Aorta (tissue), 5 donors: ENCODE data around the gene NAALADL2. TPM values are rescaled to one million over a fixed set of nuclear protein-coding genes. Genes with fewer than 3 reads are reported as not detected.

Source experiments
- ATAC-seq: fragments of 200-7000 bp; cut with Tn5 transposase; one replicate; pipeline ENCODE4 v1.9.1; 2022; ENCODE audit warnings: moderate library complexity; ENCODE audit not compliant: low FRiP score
- DNase-seq, 2 donors: peaks; one replicate each; pipeline ENCODE4 v3.0.0-alpha.2; 2020
- H3K27ac ChIP-seq, 2 donors: one replicate each; pipeline ENCODE4 v1.5.1; 2013; ENCODE audit warnings: low read length in 2 of 2, mild to moderate bottlenecking in 2 of 2, moderate library complexity in 2 of 2, control low read depth in 1 of 2, inconsistent platforms in 1 of 2, low read depth in 1 of 2
- H3K27me3 ChIP-seq, 2 donors: one replicate each; pipeline ENCODE4 v1.6.1; 2013; ENCODE audit warnings: control low read depth in 1 of 2, low read length in 1 of 2, mild to moderate bottlenecking in 1 of 2, moderate library complexity in 1 of 2; ENCODE audit not compliant: insufficient read depth in 2 of 2, control insufficient read depth in 1 of 2
- H3K36me3 ChIP-seq, 2 donors: one replicate each; pipeline ENCODE4 v1.6.1; 2013; ENCODE audit warnings: control low read depth in 1 of 2, low read length in 1 of 2, mild to moderate bottlenecking in 1 of 2; ENCODE audit not compliant: insufficient read depth in 2 of 2, control insufficient read depth in 1 of 2
- H3K4me1 ChIP-seq, 2 donors: one replicate each; pipeline ENCODE4 v1.6.1; 2013; ENCODE audit warnings: low read length in 2 of 2, control low read depth in 1 of 2, mild to moderate bottlenecking in 1 of 2, moderate library complexity in 1 of 2; ENCODE audit not compliant: insufficient read depth in 2 of 2, control insufficient read depth in 1 of 2
- H3K4me3 ChIP-seq, 2 donors: one replicate each; pipeline ENCODE4 v1.5.1; 2013; ENCODE audit warnings: low read length in 2 of 2, control low read depth in 1 of 2, mild to moderate bottlenecking in 1 of 2
- H3K9me3 ChIP-seq: one replicate; pipeline ENCODE4 v1.6.1; 2013; ENCODE audit warnings: mild to moderate bottlenecking, low read length; ENCODE audit not compliant: control insufficient read depth
- WGBS, 2 donors: extraction: QIAGEN DNeasy Blood & Tissue Kit; methylation state at CpG; one replicate each; pipeline ENCODE4 v1.1.7; 2013; 5-methylcytosine and 5-hydroxymethylcytosine counted together
- intact Hi-C, 2 donors: fragments of 100-400 bp; cut with DNase I; formaldehyde crosslinking; loops; one replicate each; pipeline versions ENCODE4 v1.14.2 to v1.15.0; 2022
- polyA plus RNA-seq, 2 donors: library from polyadenylated mRNA; stranded (reverse); fragments of 200-250 nt; gene quantifications; one replicate each; pipeline ENCODE4 v1.2.3, GENCODE V29; 2013
- total RNA-seq, 2 donors: library from RNA; stranded (reverse); fragmentation: NEBNext Ultra II Directional; extraction: Animal tissue kit (Norgen Biotek cat#: 25700); gene quantifications; one replicate each; pipeline ENCODE4 v1.2.1, GENCODE V29; 2021
- donor health status: healthy with polysubstance abuse.
- donor health status: Bipolar disorder and iron deficiency.
- donor health status: DM: no; HTN: no; CAD: no.
- donor health status: DM: no; HTN: no; CAD: no.
- donor health status: DM: yes; HTN: yes; CAD: no.

The NAALADL2 gene
- total and polyA plus RNA-seq, 4 donors: 4.3 to 29.8 (median 11.9) TPM

- intact Hi-C loops: no loop called here
- Histone ChIP-seq H3K27me3 (no peaks in the 10 kb centered on the region), H3K27ac (no peak overlapping the region), H3K36me3 (no peaks in the 10 kb centered on the region), H3K9me3 (no peaks in the 10 kb centered on the region), H3K4me3 (no peak overlapping the region), H3K4me1 (no peaks in the 10 kb centered on the region)
- WGBS, 2 donors: 94 to 99% methylated on average over 2 of the region's 2 CpGs
- no peak for DNase-seq
- ATAC-seq: no peak
Observed at GRCh38 chr3:175746308-175746707, 887.2 kb downstream of the NAALADL2 start.

GRCh38 chr3:175748087-175748730, 889.1 kb downstream of the NAALADL2 start:
- no peaks in the 10 kb centered on the region for H3K9me3 ChIP-seq
- intact Hi-C loops: no loop called here
- H3K4me1 ChIP-seq: no peaks in the 10 kb centered on the region
- no peaks in the 10 kb centered on the region for H3K27me3 ChIP-seq
- 93 to 94% methylated on average over 3 of the region's 3 CpGs for WGBS, 2 donors
- no peak overlapping the region for H3K4me3 ChIP-seq
- no peak overlapping the region for H3K27ac ChIP-seq
- ATAC-seq: no peak
- H3K36me3 ChIP-seq: no peaks in the 10 kb centered on the region
- no peak for DNase-seq

GRCh38 chr3:175749981-175750380, 890.8 kb downstream of the NAALADL2 start:
- no peak for ATAC-seq
- WGBS, 2 donors: 91 to 94% methylated on average over 2 of the region's 2 CpGs
- intact Hi-C loops: no loop called here
- H3K27ac ChIP-seq: no peak overlapping the region
- H3K9me3 ChIP-seq: no peaks in the 10 kb centered on the region
- no peaks in the 10 kb centered on the region for H3K27me3 ChIP-seq
- no peaks in the 10 kb centered on the region for H3K36me3 ChIP-seq
- DNase-seq: no peak
- no peak overlapping the region for H3K4me3 ChIP-seq
- H3K4me1 ChIP-seq: no peaks in the 10 kb centered on the region

GRCh38 chr3:175751089-175751488, 892.0 kb downstream of the NAALADL2 start:
- H3K9me3 ChIP-seq: no peaks in the 10 kb centered on the region
- no peaks in the 10 kb centered on the region for H3K27me3 ChIP-seq
- no peak overlapping the region for H3K27ac ChIP-seq
- no peaks in the 10 kb centered on the region for H3K36me3 ChIP-seq
- intact Hi-C loops: no loop called here
- ATAC-seq: no peak
- 97 to 99% methylated on average over 2 of the region's 2 CpGs for WGBS, 2 donors
- H3K4me1 ChIP-seq: no peaks in the 10 kb centered on the region
- no peak overlapping the region for H3K4me3 ChIP-seq
- DNase-seq: no peak

- no peaks in the 10 kb centered on the region for H3K36me3 ChIP-seq
- no peaks in the 10 kb centered on the region for H3K9me3 ChIP-seq
- H3K27ac ChIP-seq: no peak overlapping the region
- intact Hi-C loops: no loop called here
- no peaks in the 10 kb centered on the region for H3K27me3 ChIP-seq
- DNase-seq (no peak), ATAC-seq (no peak)
- no peak overlapping the region for H3K4me3 ChIP-seq
- H3K4me1 ChIP-seq: no peaks in the 10 kb centered on the region
Observed at GRCh38 chr3:175763948-175764347, 904.8 kb downstream of the NAALADL2 start.

- 91 to 93% methylated on average over 2 of the region's 2 CpGs for WGBS, 2 donors
- ATAC-seq: no peak
- Histone ChIP-seq H3K27ac (no peak overlapping the region), H3K36me3 (no peaks in the 10 kb centered on the region), H3K27me3 (no peaks in the 10 kb centered on the region), H3K9me3 (no peaks in the 10 kb centered on the region), H3K4me3 (no peak overlapping the region), H3K4me1 (no peaks in the 10 kb centered on the region)
- intact Hi-C loops: no loop called here
- DNase-seq: no peak
Observed at GRCh38 chr3:175764722-175765121, 905.6 kb downstream of the NAALADL2 start.

GRCh38 chr3:175770426-175770825, 911.3 kb downstream of the NAALADL2 start:
- intact Hi-C loops: no loop called here
- Histone ChIP-seq H3K4me1 (no peaks in the 10 kb centered on the region), H3K27me3 (no peaks in the 10 kb centered on the region), H3K27ac (no peak overlapping the region), H3K36me3 (no peaks in the 10 kb centered on the region), H3K4me3 (no peak overlapping the region), H3K9me3 (no peaks in the 10 kb centered on the region)
- ATAC-seq (no peak), DNase-seq (no peak)

- 69 to 75% methylated on average over 3 of the region's 3 CpGs for WGBS, 2 donors
- intact Hi-C loops: no loop called here
Observed at GRCh38 chr3:175777495-175777894, 918.4 kb downstream of the NAALADL2 start.

GRCh38 chr3:175777965-175778364, 918.8 kb downstream of the NAALADL2 start:
- ATAC-seq (no peak), DNase-seq (no peak)
- no peaks in the 10 kb centered on the region for H3K4me1 ChIP-seq
- 95 to 97% methylated on average over 3 of the region's 3 CpGs for WGBS, 2 donors
- H3K27ac ChIP-seq: no peak overlapping the region
- intact Hi-C loops: no loop called here
- H3K36me3 ChIP-seq: no peaks in the 10 kb centered on the region
- no peaks in the 10 kb centered on the region for H3K9me3 ChIP-seq
- H3K27me3 ChIP-seq: no peaks in the 10 kb centered on the region
- H3K4me3 ChIP-seq: no peak overlapping the region

More at GRCh38 chr3:175777495-175777894, 918.4 kb downstream of the NAALADL2 start:
- H3K27me3 ChIP-seq: no peaks in the 10 kb centered on the region
- DNase-seq (no peak), ATAC-seq (no peak)
- H3K4me1 ChIP-seq: no peaks in the 10 kb centered on the region
- H3K9me3 ChIP-seq: no peaks in the 10 kb centered on the region
- no peak overlapping the region for H3K4me3 ChIP-seq
- no peaks in the 10 kb centered on the region for H3K36me3 ChIP-seq
- H3K27ac ChIP-seq: no peak overlapping the region
